ENCODE measurements around the gene HOXA3. TPM values are rescaled to one million over a fixed set of nuclear protein-coding genes. Genes with fewer than 3 reads are reported as not detected.
A peak's percentile ranks its signal among the peaks of the same experiment; 100 is the strongest.

HOXA3 gene
- total and polyA plus RNA-seq, 2 of the 13 experiments (the other 11 are each of a cell fraction or from before 2014, with no cell fraction given), result 2.9 to 4.6 TPM

DNA sequence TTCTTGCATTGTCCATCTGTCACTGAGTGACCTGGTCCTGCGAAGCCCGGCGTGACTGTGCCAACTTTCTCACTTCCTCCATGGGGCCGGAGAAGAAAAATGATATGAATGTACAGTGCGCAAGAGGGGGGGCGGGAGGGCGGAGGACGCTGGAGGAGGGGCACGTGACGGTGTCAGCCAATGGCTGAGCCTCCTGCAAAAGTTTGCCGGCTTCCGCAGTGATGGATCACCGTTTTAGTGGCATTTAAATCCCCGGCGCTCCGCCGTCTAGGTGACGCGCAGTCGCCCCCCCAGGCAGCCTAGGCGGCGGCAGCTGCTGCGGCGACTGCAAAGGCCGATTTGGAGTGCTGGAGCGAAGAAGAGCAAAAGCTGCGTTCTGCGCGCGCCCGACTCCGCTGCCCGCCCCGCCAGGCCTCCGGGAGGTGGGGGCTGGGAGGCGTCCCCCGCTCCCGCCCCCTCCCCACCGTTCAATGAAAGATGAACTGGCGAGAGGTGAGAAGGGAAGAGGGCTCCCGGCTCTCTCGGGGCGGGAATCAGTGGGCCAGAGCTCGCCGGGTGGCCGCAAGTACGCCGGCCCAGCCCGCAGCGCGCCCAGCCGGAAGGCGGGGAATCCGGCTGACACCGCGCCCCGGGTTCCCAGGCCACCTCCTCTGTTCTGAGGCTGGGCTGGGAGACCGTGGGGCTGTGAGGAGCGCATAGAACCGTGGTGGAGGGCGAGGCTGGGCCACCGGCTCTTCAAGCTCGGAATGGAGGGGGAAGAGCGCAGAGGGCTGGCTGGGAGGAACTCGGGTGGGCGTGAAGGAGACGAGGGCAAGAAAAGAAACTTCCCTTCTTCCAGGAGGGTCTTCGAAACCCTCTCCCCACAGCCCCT is 56.3 kb downstream of the HOXA3 start, which contains the start of gene HOXA1 (continued):
- TF ChIP-seq ATF2 (CRISPR knock-in tag; IDR thresholded peaks at IDR 0.05) (no peak), ZNF768 (CRISPR knock-in tag; IDR thresholded peaks at IDR 0.05) (no peak), RAD51 (IDR thresholded peaks at IDR 0.05; ENCODE audit: borderline replicate concordance) (no peak), BRD4 (CRISPR knock-in tag; IDR thresholded peaks at IDR 0.05) (no peak), FOXO4 (CRISPR knock-in tag; conservative IDR thresholded peaks at IDR 0.05) (no peak), NFIB (CRISPR knock-in tag; IDR thresholded peaks at IDR 0.05; ENCODE audit: borderline replicate concordance) (no peak), ZNF550 (CRISPR knock-in tag; IDR thresholded peaks at IDR 0.05; ENCODE audit: borderline replicate concordance) (no peak), ZNF543 (CRISPR knock-in tag; IDR thresholded peaks at IDR 0.05) (no peak), GATAD1 (CRISPR knock-in tag; IDR thresholded peaks at IDR 0.05) (no peak), ZNF367 (CRISPR knock-in tag; IDR thresholded peaks at IDR 0.05; ENCODE audit: borderline replicate concordance) (peak; percentile 71; the same call in 1 of the 2 replicates), POLR2AphosphoS5 (IDR thresholded peaks at IDR 0.05; ENCODE audit: low read depth, low read length) (no peak), NCOR1 (IDR thresholded peaks at IDR 0.05; ENCODE audit: borderline replicate concordance, low read length) (no peak), TFDP1 (CRISPR knock-in tag; IDR thresholded peaks at IDR 0.05; ENCODE audit: borderline replicate concordance) (no peak), JUNB (CRISPR knock-in tag; IDR thresholded peaks at IDR 0.05; ENCODE audit: borderline replicate concordance) (no peak), NR3C1 (CRISPR knock-in tag; IDR thresholded peaks at IDR 0.05) (no peak), ZNF879 (CRISPR knock-in tag; IDR thresholded peaks at IDR 0.05) (no peak), ZNF605 (CRISPR knock-in tag; IDR thresholded peaks at IDR 0.05) (no peak)
- TF ChIP-seq, protein P1, sequence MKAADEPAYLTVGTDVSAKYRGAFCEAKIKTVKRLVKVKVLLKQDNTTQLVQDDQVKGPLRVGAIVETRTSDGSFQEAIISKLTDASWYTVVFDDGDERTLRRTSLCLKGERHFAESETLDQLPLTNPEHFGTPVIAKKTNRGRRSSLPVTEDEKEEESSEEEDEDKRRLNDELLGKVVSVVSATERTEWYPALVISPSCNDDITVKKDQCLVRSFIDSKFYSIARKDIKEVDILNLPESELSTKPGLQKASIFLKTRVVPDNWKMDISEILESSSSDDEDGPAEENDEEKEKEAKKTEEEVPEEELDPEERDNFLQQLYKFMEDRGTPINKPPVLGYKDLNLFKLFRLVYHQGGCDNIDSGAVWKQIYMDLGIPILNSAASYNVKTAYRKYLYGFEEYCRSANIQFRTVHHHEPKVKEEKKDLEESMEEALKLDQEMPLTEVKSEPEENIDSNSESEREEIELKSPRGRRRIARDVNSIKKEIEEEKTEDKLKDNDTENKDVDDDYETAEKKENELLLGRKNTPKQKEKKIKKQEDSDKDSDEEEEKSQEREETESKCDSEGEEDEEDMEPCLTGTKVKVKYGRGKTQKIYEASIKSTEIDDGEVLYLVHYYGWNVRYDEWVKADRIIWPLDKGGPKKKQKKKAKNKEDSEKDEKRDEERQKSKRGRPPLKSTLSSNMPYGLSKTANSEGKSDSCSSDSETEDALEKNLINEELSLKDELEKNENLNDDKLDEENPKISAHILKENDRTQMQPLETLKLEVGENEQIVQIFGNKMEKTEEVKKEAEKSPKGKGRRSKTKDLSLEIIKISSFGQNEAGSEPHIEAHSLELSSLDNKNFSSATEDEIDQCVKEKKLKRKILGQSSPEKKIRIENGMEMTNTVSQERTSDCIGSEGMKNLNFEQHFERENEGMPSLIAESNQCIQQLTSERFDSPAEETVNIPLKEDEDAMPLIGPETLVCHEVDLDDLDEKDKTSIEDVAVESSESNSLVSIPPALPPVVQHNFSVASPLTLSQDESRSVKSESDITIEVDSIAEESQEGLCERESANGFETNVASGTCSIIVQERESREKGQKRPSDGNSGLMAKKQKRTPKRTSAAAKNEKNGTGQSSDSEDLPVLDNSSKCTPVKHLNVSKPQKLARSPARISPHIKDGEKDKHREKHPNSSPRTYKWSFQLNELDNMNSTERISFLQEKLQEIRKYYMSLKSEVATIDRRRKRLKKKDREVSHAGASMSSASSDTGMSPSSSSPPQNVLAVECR (CRISPR knock-in tag; IDR thresholded peaks at IDR 0.05; ENCODE audit: borderline replicate concordance), result peak; percentile 41; the same call in 1 of the 2 replicates
- TF ChIP-seq, protein P2, sequence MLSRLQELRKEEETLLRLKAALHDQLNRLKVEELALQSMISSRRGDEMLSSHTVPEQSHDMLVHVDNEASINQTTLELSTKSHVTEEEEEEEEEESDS (CRISPR knock-in tag; IDR thresholded peaks at IDR 0.05; ENCODE audit: borderline replicate concordance), result no peak
- TF ChIP-seq, protein P3, sequence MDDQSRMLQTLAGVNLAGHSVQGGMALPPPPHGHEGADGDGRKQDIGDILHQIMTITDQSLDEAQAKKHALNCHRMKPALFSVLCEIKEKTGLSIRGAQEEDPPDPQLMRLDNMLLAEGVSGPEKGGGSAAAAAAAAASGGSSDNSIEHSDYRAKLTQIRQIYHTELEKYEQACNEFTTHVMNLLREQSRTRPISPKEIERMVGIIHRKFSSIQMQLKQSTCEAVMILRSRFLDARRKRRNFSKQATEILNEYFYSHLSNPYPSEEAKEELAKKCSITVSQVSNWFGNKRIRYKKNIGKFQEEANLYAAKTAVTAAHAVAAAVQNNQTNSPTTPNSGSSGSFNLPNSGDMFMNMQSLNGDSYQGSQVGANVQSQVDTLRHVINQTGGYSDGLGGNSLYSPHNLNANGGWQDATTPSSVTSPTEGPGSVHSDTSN (CRISPR knock-in tag; IDR thresholded peaks at IDR 0.05; ENCODE audit: borderline replicate concordance), result no peak

All from HepG2 (cell line).